Vagina (tissue), 2 donors: ENCODE measurements around the gene ALDH3B2. TPM values are rescaled to one million over a fixed set of nuclear protein-coding genes. Genes with fewer than 3 reads are reported as not detected.
"Not testable (repeated sequence)": the region's sequence is repeated elsewhere in the genome, so short reads cannot be mapped to it uniquely, and the experiment has no call there.

ENCODE experiments used
- DNase-seq, 2 donors: peaks; one replicate each; pipeline ENCODE4 v3.0.0-alpha.2; 2017; ENCODE audit errors: extremely low spot score in 2 of 2
- H3K27ac ChIP-seq: fragments of 200-600 bp; sonication (generic); one replicate; pipeline ENCODE4 v1.5.1; 2019
- H3K27me3 ChIP-seq: fragments of 200-600 bp; sonication (generic); one replicate; pipeline ENCODE4 v1.5.1; 2019
- H3K36me3 ChIP-seq, 2 donors: fragments of 200-600 bp; sonication (generic); one replicate each; pipeline ENCODE4 v1.5.1; 2017 to 2019
- H3K4me1 ChIP-seq: fragments of 200-600 bp; sonication (generic); one replicate; pipeline ENCODE4 v1.5.1; 2019
- H3K4me3 ChIP-seq, 2 donors: fragments of 200-600 bp; sonication (generic); 1 replicate in 1 of 2; 2 replicates in 1 of 2; pipeline ENCODE4 v1.5.1; 2016 to 2019
- H3K9me3 ChIP-seq: fragments of 200-600 bp; sonication (generic); one replicate; pipeline ENCODE4 v1.5.1; 2019
- CTCF ChIP-seq, 3 experiments: fragments of 450-650 bp in 2 of 3; fragments of 200-600 bp in 1 of 3; sonication (generic) in 1 of 3; IDR thresholded peaks; one replicate each; pipeline ENCODE4 v1.5.1; 2017 to 2019; ENCODE audit warnings: antibody characterized with exemption in 3 of 3, mild to moderate bottlenecking in 2 of 3, moderate library complexity in 2 of 3
- POLR2A ChIP-seq, 2 donors: fragments of 450-650 bp; IDR thresholded peaks; one replicate each; pipeline ENCODE4 v1.6.1; 2017; ENCODE audit warnings: antibody characterized with exemption in 2 of 2, mild to moderate bottlenecking in 2 of 2, moderate library complexity in 2 of 2
- POLR2AphosphoS5 ChIP-seq, 2 donors: sonication (generic); formaldehyde crosslinking; IDR thresholded peaks; one replicate each; pipeline ENCODE4 v1.9.0; 2017; ENCODE audit warnings: antibody characterized with exemption in 2 of 2, mild to moderate bottlenecking in 2 of 2, low read depth in 1 of 2; ENCODE audit not compliant: insufficient read depth in 1 of 2
- intact Hi-C: fragments of 100-400 bp; cut with DNase I; formaldehyde crosslinking; loops from one replicate; pipeline ENCODE4 v1.15.1; 2023
- total RNA-seq: library from RNA; depleted of rRNA; stranded (reverse); fragments of >200 nt; gene quantifications from one replicate; pipeline ENCODE4 v1.2.3, GENCODE V29; 2016

Gene ALDH3B2
- total RNA-seq, 1 donor from 2014 or later = 19.9 TPM

- Histone ChIP-seq H3K36me3 (no peaks in the 10 kb centered on the region), H3K27me3 (no peaks in the 10 kb centered on the region), H3K4me1 (no peaks in the 10 kb centered on the region), H3K4me3 (no peak overlapping the region), H3K9me3 (no peaks in the 10 kb centered on the region), H3K27ac (no peak overlapping the region)
- intact Hi-C loops = no loop called here
- TF ChIP-seq CTCF (IDR thresholded peaks at IDR 0.05) (no peak), POLR2A (IDR thresholded peaks at IDR 0.05) (no peak), POLR2AphosphoS5 (IDR thresholded peaks at IDR 0.05; ENCODE audit: insufficient read depth in 1 of 2, low read depth in 1 of 2) (no peak)
- no peak for DNase-seq
These were observed 33.6 kb downstream of the ALDH3B2 start for GRCh38 chr11:67640758-67641337.

GRCh38 chr11:67640021-67640757 is 34.2 kb downstream of the ALDH3B2 start:
- Histone ChIP-seq H3K9me3 (no peaks in the 10 kb centered on the region), H3K36me3 (no peaks in the 10 kb centered on the region), H3K4me1 (no peaks in the 10 kb centered on the region), H3K4me3 (no peak overlapping the region), H3K27me3 (no peaks in the 10 kb centered on the region), H3K27ac (no peak overlapping the region)
- TF ChIP-seq POLR2A (IDR thresholded peaks at IDR 0.05) = no peak
- TF ChIP-seq CTCF (IDR thresholded peaks at IDR 0.05) = peak in 2 of 3 experiments; percentile 32 to 35
- TF ChIP-seq POLR2AphosphoS5 (IDR thresholded peaks at IDR 0.05; ENCODE audit: insufficient read depth in 1 of 2, low read depth in 1 of 2) = no peak
- intact Hi-C loops = no loop called here
- DNase-seq = no peak

- intact Hi-C loops = no loop called here
- Histone ChIP-seq H3K27ac (no peak within 1 kb of the TSS), H3K36me3 (no peaks in the 10 kb centered on the region), H3K27me3 (no peaks in the 10 kb centered on the region), H3K9me3 (no peaks in the 10 kb centered on the region), H3K4me3 (no peak within 1 kb of the TSS), H3K4me1 (no peaks in the 10 kb centered on the region)
- TF ChIP-seq CTCF (IDR thresholded peaks at IDR 0.05) = no peak
- no peak for TF ChIP-seq POLR2A (IDR thresholded peaks at IDR 0.05)
- no peak for TF ChIP-seq POLR2AphosphoS5 (IDR thresholded peaks at IDR 0.05; ENCODE audit: insufficient read depth in 1 of 2, low read depth in 1 of 2)
- peak in 1 of 2 donors; percentile 93 for DNase-seq
These were observed 35.0 kb downstream of the ALDH3B2 start, which contains the start of gene TBX10 for GRCh38 chr11:67639438-67639859. Gene TBX10, minus strand, starts transcription at chr11:67639763. Its CDS starts 291 bp downstream, at chr11:67639472.

- Histone ChIP-seq H3K27ac (no peak overlapping the region), H3K4me3 (no peak overlapping the region), H3K27me3 (no peaks in the 10 kb centered on the region), H3K36me3 (no peaks in the 10 kb centered on the region), H3K9me3 (no peaks in the 10 kb centered on the region), H3K4me1 (no peaks in the 10 kb centered on the region)
- TF ChIP-seq POLR2AphosphoS5 (IDR thresholded peaks at IDR 0.05; ENCODE audit: insufficient read depth in 1 of 2, low read depth in 1 of 2) (no peak), POLR2A (IDR thresholded peaks at IDR 0.05) (no peak), CTCF (IDR thresholded peaks at IDR 0.05) (no peak)
- DNase-seq = peak in 1 of 2 donors; percentile 93
- intact Hi-C loops = no loop called here
These were observed 35.6 kb downstream of the ALDH3B2 start for GRCh38 chr11:67638535-67639437.

GRCh38 chr11:67637441-67637840 is 37.0 kb downstream of the ALDH3B2 start:
- H3K36me3 ChIP-seq, intact Hi-C loops, H3K4me1 ChIP-seq: not testable (repeated sequence)

More at GRCh38 chr11:67637441-67637840, 37.0 kb downstream of the ALDH3B2 start:
- not testable (repeated sequence) for H3K27ac ChIP-seq, DNase-seq, H3K4me3 ChIP-seq, H3K9me3 ChIP-seq, H3K27me3 ChIP-seq
